Stimulated activated effector memory CD8-positive, alpha-beta T cell treated with anti-CD3 and anti-CD28 coated beads, Interleukin-12 subunit alpha, Interleukin-12 subunit beta, amount 100 ng/mL, for 72 hours (primary cell): Measurements from ENCODE around the gene CETP.

Source experiments
- ATAC-seq: fragments of 150-1000 bp; cut with Tn5 transposase; 2 replicates; pipeline ENCODE4 v1.10.0; 2021
- DNase-seq, 2 donors: peaks; one replicate each; pipeline ENCODE4 v3.0.0; 2021 to 2022; ENCODE audit warnings: low spot score in 2 of 2
- H3K27ac Mint-ChIP-seq: one replicate; pipeline ENCODE4 v1.8.0; 2022; ENCODE audit warnings: mild to moderate bottlenecking, mixed read lengths
- H3K36me3 Mint-ChIP-seq: one replicate; pipeline ENCODE4 v1.8.0; 2022; ENCODE audit warnings: mild to moderate bottlenecking, mixed read lengths
- H3K4me1 Mint-ChIP-seq: one replicate; pipeline ENCODE4 v1.8.0; 2022; ENCODE audit warnings: mixed read lengths
- H3K4me3 Mint-ChIP-seq: one replicate; pipeline ENCODE4 v1.8.0; 2022; ENCODE audit warnings: mild to moderate bottlenecking, mixed read lengths
- H3K9me3 Mint-ChIP-seq: one replicate; pipeline ENCODE4 v1.8.0; 2022; ENCODE audit warnings: mixed read lengths

Gene CETP

DNA sequence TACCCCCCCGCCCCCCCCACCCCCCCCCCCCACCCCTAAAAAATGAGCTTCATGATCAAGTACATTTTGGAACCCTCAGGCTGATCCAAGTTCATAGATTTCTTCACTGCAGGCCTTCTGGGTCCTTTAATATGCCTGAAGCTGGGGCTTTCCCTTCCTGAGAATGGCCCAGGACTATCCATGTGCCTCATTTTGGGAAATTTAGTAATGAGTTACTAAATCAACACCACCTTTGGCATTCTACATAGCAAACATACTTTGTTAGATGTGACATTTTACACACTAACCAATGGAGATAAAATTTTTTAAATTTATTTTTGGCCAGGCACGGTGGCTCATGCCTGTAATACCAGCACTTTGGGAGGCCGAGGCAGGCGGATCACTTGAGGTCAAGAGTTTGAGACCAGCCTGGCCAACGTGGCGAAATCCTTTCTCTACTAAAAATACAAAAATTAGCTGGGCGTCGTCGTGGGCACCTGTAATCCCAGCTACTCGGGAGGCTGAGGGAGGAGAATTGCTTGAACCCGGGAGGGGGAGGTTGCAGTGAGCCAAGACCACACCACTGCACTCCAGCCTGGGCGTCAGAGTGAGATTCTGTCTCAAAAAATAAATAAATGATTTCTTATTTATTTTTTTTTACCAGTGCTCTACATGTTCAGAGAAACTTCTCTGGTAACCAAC is 15.8 kb upstream of the CETP start:
- H3K36me3 Mint-ChIP-seq, result peaks cover 73% of the 10 kb centered on the region
- peaks cover 50% of the 10 kb centered on the region for H3K4me1 Mint-ChIP-seq

DNA sequence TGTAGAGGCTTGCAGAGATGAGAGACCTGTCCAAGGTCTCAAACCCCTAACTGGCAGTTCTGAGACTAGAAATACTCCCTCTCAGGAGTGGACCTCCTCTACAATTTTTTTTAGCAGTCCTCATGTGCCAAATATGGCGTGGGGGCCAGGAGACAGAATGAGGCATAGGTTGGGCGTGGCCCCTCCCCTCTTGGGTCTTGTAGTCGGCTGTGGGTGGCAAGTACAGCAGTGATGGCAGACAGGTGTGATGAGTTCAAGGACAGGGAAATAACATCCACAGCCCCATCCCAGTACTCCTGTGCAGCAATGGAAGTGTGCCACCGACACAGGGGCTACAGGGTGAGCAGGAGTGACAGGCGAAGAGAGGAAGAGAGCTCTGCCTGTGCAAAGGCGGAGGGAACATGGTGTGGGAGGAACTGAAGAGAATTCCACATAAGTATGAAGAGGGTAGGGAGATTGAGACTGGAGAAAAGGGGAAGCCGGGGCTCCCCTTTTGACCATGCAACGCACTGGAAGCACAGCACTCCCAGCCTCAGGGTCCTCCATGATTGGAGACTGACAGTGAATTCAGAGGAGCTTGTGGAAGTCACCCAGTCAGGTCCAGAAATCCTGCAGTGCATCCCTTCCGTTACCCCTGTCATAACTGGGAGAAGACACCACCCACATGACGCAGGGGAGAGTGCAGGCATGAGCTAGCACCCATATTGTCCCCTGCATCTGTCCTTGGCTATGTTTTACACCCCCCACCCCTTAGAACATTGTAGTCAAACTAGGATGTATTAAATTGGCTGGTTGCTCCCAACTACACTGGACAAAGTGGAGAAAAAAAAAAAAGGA is 14.8 kb upstream of the CETP start:
- ATAC-seq, result no peak

More for the DNA sequence above, 15.8 kb upstream of the CETP start:
- no peaks in the 10 kb centered on the region for H3K9me3 Mint-ChIP-seq
- H3K4me3 Mint-ChIP-seq, result no peak overlapping the region
- DNase-seq (no peak), ATAC-seq (no peak)
- no peak overlapping the region for H3K27ac Mint-ChIP-seq

DNA sequence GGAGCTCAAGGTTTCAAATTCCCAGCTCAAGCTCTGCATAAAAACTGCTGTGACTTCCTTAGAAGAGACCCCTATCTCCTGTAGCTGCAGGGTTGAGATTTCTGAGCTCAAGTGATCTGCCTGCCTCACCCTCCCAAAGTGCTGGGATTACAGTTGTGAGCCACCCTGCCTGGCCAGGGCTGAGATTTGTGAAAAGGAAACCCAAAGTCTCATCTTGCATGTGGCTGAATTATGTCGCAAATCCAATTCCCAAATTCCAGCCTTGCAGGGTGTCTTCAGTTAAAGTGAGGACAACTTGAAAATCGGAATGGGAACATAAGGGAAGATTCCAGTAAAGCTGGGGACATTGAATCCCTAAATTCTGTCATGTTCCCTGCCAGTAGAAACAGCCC is 14.2 kb upstream of the CETP start:
- peaks cover 51% of the 10 kb centered on the region for H3K4me1 Mint-ChIP-seq
- peak overlapping the region; percentile 75 for H3K27ac Mint-ChIP-seq
- no peak overlapping the region for H3K4me3 Mint-ChIP-seq
- no peak for ATAC-seq
- no peaks in the 10 kb centered on the region for H3K9me3 Mint-ChIP-seq
- no peak for DNase-seq
- peaks cover 57% of the 10 kb centered on the region for H3K36me3 Mint-ChIP-seq

More for the DNA sequence above, 14.8 kb upstream of the CETP start:
- Mint-ChIP-seq H3K36me3 (peaks cover 63% of the 10 kb centered on the region), H3K4me3 (no peak overlapping the region), H3K27ac (peak overlapping the region; percentile 75), H3K4me1 (peaks cover 53% of the 10 kb centered on the region), H3K9me3 (no peaks in the 10 kb centered on the region)
- no peak for DNase-seq

DNA sequence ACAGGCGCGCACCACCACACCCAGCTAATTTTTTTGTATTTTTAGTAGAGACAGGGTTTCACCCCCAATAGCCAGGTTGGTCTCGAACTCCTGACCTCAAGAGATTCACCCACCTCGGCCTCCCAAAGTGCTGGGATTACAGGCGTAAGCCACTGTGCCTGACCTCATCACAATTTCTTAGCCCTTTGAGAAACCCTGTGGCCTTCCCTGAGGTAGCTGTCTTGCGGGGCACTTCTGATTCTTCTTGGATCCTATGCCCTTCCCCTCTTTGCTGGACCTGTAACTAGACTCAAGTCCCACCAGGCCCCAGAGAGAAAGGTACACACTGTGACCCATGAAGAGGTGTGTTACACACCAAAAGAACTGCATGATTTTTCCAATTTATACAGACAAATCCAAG is 13.5 kb upstream of the CETP start:
- H3K27ac Mint-ChIP-seq, result peak overlapping the region; percentile 75
- peaks cover 50% of the 10 kb centered on the region for H3K36me3 Mint-ChIP-seq
- DNase-seq (no peak), ATAC-seq (no peak)
- no peaks in the 10 kb centered on the region for H3K9me3 Mint-ChIP-seq
- H3K4me1 Mint-ChIP-seq, result peaks cover 44% of the 10 kb centered on the region
- no peak overlapping the region for H3K4me3 Mint-ChIP-seq

DNA sequence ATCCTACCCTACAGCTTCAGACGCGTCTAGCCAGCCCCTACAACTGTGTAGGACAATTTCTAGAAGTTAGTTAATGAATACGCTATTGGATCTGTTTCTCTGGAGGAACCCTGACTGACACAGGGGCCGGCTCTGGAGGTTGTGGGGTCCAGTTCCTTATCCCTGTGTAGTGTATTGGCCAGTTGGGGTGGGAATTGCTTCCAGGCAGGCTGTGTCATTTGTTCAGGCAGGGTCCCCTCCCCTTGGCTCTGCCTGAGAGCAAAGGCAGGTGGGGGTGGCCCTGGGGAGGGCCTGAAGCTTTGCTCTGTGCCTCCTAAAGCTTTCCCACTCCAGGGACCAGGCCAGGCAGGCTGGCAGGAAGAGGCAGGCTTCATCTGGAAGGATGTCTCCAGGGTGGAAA is 11.7 kb upstream of the CETP start:
- Mint-ChIP-seq H3K4me1 (peaks cover 26% of the 10 kb centered on the region), H3K9me3 (no peaks in the 10 kb centered on the region), H3K36me3 (peaks cover 32% of the 10 kb centered on the region), H3K27ac (peak overlapping the region; percentile 75), H3K4me3 (no peak overlapping the region)
- ATAC-seq (no peak), DNase-seq (no peak)

DNA sequence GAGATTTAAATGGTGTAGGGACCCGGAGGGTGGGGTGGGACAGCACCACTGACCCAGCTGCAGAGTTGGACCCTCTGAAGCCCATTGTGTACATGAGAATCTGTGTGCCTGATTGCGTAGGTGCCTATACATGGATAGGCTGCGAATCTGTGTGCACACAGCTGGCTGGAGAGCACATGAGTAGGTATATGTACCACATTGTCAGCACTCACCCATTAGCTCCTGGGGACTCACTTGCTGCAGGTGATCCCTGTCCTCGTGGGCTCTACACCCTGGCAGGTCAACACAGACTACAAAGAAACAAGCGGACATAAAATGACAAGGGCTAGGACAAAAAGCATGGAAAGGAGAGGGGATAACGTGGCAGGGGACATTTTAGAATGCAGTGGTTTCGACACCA is 11.3 kb upstream of the CETP start:
- no peaks in the 10 kb centered on the region for H3K9me3 Mint-ChIP-seq
- H3K36me3 Mint-ChIP-seq, result peaks cover 28% of the 10 kb centered on the region
- ATAC-seq (no peak), DNase-seq (no peak)
- H3K4me3 Mint-ChIP-seq, result no peak overlapping the region
- H3K4me1 Mint-ChIP-seq, result peaks cover 24% of the 10 kb centered on the region
- H3K27ac Mint-ChIP-seq, result peak overlapping the region; percentile 75

DNA sequence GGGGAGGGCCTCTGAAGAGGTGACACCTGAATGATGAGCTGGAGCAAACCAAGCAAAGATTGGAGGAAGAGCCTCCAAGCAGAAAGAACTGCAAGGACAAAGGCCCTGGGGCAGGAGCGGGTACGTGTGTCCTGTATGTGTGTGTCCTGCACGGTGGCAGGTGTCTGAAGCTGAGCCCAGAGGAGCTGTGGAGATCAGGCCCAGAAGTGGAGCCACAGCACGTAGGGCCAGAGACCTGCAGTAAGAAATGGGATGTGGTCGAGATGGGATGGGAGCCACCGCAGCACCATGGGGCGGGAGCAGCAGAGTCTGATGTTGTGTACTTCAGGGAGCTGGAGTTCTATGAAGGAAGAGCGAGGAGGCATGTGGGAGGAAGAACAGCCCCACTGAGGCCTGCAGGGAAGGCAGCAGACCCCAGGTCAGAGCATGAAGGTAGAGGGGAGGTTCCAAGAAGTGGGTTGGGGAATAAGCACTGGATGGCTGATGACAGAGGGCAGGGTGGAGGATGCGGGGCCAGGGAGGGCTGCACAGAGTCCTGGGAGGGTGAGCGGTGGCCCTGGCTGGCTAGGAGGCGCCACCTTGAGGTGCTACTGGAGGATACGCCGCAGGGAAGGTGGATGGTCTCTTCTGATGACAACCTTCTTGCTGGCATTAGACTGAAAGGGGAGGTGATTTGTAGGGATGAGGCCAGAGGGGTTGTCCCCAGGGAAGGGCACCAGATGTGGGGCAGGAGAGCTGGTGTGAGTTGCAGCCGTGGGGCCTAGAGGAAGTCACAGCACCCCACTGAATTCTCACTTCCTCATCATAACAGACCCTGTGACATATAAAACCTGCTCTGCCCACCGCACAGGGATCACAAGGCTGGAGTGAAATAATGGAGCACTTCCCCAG is 10.6 kb upstream of the CETP start:
- Mint-ChIP-seq H3K4me3 (no peak overlapping the region), H3K36me3 (peaks cover 21% of the 10 kb centered on the region), H3K4me1 (peaks cover 24% of the 10 kb centered on the region), H3K9me3 (no peaks in the 10 kb centered on the region), H3K27ac (peak overlapping the region; percentile 75)
- DNase-seq, result peak; percentile 48 to 79
- peak; percentile 89 for ATAC-seq

DNA sequence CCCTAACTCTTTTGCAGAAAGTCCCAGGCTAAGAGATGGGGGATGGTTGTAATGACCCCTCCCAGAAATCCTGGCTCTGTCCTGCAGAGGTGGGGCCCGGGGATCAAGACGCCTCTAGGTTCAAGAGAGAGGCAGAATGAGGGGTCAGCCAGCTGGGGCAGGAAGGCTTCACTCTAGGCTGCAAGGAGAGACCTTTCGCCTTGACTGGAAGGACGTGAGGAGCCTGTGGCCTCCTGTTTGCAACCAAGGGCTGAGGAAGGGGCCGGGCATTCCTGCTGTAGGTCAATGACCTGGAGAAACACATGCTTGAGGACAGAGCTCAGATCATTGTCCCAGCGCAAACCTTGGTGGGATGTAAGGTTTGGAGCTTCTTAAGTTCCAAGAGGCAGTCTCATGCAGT is 8.7 kb upstream of the CETP start:
- ATAC-seq, result no peak
- H3K4me1 Mint-ChIP-seq, result peaks cover 17% of the 10 kb centered on the region
- H3K36me3 Mint-ChIP-seq, result peaks cover 3% of the 10 kb centered on the region
- H3K27ac Mint-ChIP-seq, result no peak overlapping the region
- H3K4me3 Mint-ChIP-seq, result no peak overlapping the region
- no peak for DNase-seq
- no peaks in the 10 kb centered on the region for H3K9me3 Mint-ChIP-seq

DNA sequence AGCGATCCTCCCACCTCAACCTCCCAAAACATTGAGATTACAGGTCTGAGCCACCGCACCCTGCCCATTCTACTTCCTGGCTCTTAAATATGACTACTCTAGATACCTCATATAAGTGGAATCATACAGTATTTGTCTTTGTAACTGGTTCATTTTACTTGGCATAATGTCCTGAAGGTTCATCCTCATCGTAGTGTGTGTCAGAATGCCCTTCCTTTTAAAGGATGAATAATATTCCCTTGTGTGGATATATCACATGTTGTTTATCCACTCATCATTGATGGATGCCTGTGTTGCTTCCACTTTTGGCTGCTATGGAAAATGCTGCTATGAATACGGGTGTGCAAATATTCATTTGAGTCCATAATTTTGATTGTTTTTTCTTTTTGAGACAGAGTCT is 5.7 kb upstream of the CETP start:
- ATAC-seq (no peak), DNase-seq (no peak)
- Mint-ChIP-seq H3K4me3 (no peak overlapping the region), H3K9me3 (no peaks in the 10 kb centered on the region), H3K27ac (no peak overlapping the region), H3K4me1 (peaks cover 6% of the 10 kb centered on the region), H3K36me3 (no peaks in the 10 kb centered on the region)

DNA sequence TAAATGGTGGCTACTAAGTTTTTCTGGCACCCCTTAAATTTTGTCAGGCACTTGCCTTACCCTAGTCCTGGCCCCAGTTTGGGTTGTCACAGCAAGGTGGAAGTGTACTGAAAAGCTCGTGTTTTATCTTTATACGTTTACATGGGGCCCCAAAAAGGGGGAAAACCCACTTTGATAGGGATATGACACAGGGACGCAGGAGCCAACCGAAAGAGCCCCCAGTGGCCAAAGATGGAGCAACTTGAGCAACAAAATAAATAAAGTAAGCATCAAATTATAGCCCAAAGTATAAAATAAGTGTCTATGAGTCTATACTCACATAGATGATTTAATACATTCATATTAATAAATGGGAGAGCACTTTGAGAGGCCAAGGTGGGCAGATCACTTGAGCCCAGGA is 5.0 kb upstream of the CETP start:
- H3K36me3 Mint-ChIP-seq, result no peaks in the 10 kb centered on the region
- no peak overlapping the region for H3K4me3 Mint-ChIP-seq
- H3K27ac Mint-ChIP-seq, result no peak overlapping the region
- H3K9me3 Mint-ChIP-seq, result no peaks in the 10 kb centered on the region
- ATAC-seq (no peak), DNase-seq (no peak)
- no peaks in the 10 kb centered on the region for H3K4me1 Mint-ChIP-seq

- ATAC-seq (no peak), DNase-seq (no peak)
- Mint-ChIP-seq H3K4me1 (peaks cover 16% of the 10 kb centered on the region), H3K36me3 (peaks cover 6% of the 10 kb centered on the region), H3K4me3 (no peak overlapping the region), H3K9me3 (no peaks in the 10 kb centered on the region), H3K27ac (no peak overlapping the region)
Observed at GRCh38 chr16:56960681-56961281, 969 bp upstream of the CETP start.

GRCh38 chr16:56961386-56961785 is 364 bp upstream of the CETP start:
- Mint-ChIP-seq H3K4me1 (peaks cover 20% of the 10 kb centered on the region), H3K9me3 (no peaks in the 10 kb centered on the region), H3K27ac (no peak overlapping the region), H3K36me3 (peaks cover 6% of the 10 kb centered on the region), H3K4me3 (no peak overlapping the region)
- ATAC-seq, result no peak
- DNase-seq, result no peak

DNA sequence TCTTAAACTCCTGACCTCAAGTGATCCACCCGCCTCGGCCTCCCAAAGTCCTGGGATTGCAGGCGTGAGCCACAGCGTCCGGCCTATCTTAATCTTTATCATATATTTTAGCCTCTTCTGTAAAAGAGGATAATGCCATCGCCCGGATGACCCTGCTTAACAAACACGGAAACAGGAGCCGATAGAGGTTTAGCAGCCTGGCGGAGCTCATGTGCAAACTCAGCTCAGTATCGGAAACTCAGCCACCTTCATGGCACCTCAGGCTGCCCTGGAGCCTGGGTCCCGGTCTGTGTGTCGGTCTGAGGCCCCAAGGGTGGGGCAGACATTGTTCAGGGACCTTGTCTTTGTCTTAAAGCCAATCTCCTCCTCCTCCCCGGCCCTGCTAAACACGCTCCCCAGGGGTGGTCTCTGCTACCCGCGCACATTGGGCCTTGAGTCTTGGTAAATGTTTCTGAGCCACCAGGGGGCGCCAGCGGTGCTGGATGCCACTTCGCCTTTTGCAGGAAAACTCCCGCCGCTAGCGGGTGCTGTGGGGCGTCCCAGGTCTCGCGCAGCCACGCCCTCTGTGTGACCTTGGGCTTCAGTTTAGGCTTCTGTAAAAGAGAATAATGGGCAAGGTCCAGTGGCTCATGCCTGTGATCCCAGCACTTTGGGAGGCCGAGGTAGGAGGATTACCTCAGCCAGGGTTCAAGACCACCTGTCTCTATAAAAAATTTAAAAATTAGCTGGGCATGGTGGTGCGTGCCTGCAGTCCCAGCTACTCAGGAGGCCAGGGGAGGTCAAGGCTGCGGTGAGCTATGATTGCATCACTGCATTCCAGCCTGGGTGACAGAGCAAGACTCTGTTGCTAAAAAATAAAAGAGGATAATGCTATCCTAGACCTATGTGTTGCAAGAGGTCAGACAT is 2.7 kb downstream of the CETP start:
- ATAC-seq, result peak; percentile 88
- Mint-ChIP-seq H3K36me3 (peaks cover 6% of the 10 kb centered on the region), H3K9me3 (no peaks in the 10 kb centered on the region), H3K4me1 (peaks cover 20% of the 10 kb centered on the region), H3K27ac (peak overlapping the region; percentile 43), H3K4me3 (no peak overlapping the region)
- DNase-seq, result peak; percentile 97 to 99
